Erythroblast (primary cell): ENCODE results near the gene SMTNL2.

ENCODE experiments used
- DNase-seq, 2 experiments: peaks; one replicate each; lab custom pipeline; 2025; lab: John Stamatoyannopoulos, UW
- GATA1 ChIP-seq: IDR thresholded peaks from 2 replicates; pipeline ENCODE4 v1.6.1; 2011; ENCODE audit warnings: low read depth, mild to moderate bottlenecking, control low read depth, low read length, moderate library complexity
- POLR2A ChIP-seq: IDR thresholded peaks from 2 replicates; pipeline ENCODE4 v1.6.1; 2011; ENCODE audit warnings: mild to moderate bottlenecking, low read length

The SMTNL2 gene

GRCh38 chr17:4641297-4642195 lies 57.2 kb downstream of the SMTNL2 start, which contains the start of gene ALOX15:
Gene ALOX15 (minus strand): TSS chr17:4641678. CDS start chr17:4641651, 27 bp downstream.
- no peak for DNase-seq
- TF ChIP-seq GATA1 = no peak
- TF ChIP-seq POLR2A = no peak

- TF ChIP-seq GATA1 (no peak), POLR2A (no peak)
- no peak for DNase-seq
Measured at GRCh38 chr17:4642286-4642685, 58.0 kb downstream of the SMTNL2 start.

- TF ChIP-seq GATA1 (no peak), POLR2A (no peak)
- DNase-seq = no peak
Measured at GRCh38 chr17:4643676-4644075, 59.3 kb downstream of the SMTNL2 start.

GRCh38 chr17:4645642-4646041 lies 61.3 kb downstream of the SMTNL2 start:
- DNase-seq = no peak
- TF ChIP-seq POLR2A = no peak
- no peak for TF ChIP-seq GATA1

- no peak for TF ChIP-seq POLR2A
- no peak for TF ChIP-seq GATA1
- no peak for DNase-seq
Measured at GRCh38 chr17:4648741-4649140, 64.4 kb downstream of the SMTNL2 start.

GRCh38 chr17:4652997-4653396 lies 68.7 kb downstream of the SMTNL2 start:
- TF ChIP-seq GATA1 (no peak), POLR2A (no peak)

GRCh38 chr17:4655933-4656332 lies 71.6 kb downstream of the SMTNL2 start:
- peak in 1 of 2 experiments; percentile 15 for DNase-seq

More at GRCh38 chr17:4652997-4653396, 68.7 kb downstream of the SMTNL2 start:
- DNase-seq = no peak

- DNase-seq = peak; percentile 8 to 13
- TF ChIP-seq POLR2A = no peak
- no peak for TF ChIP-seq GATA1
Measured at GRCh38 chr17:4657678-4658077, 73.3 kb downstream of the SMTNL2 start.
